ENCODE results near the gene VCL.

Gene VCL

GRCh38 chr10:74163319-74164068, 165.6 kb downstream of the VCL start:
- no peak for DNase-seq

DNA sequence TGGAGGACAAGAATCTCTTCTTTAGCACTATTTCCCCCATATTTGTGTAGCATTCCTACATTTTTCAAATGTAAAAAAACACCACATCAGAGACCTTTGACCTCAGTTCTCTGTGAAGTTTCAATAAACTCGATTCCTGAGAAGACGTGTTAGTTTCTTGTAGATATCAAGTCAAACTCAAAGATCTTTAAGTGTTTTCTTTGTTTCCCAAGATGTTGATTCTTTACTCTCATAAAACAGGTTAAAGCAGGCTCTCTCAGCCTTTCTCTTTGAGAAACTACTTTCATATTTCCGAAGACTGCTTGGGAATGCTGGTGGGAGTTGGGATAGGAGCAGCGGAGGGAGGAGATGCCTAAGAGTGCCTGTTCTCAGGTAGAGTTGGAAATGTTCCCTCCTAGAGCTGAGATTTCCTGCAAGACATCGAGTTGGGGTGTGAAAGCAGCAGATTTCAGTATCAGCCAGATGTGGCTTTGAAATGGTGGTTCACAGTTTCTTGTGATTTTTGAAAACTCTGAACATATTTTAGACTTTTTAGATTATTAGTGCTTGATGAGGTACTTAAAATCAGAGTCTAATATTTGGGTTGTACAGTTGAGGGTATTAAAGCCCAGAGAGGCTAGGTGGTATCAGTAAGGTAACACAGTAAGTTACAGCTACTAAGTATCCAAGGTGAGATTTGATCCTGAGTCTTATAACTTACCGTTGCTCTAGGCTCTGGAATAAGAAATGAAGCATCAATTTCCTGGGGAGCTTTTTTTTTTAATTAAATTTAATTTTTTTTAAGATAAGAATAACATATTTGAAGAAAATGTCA, 167.0 kb downstream of the VCL start:
- no peak for DNase-seq

GRCh38 chr10:74165530-74165901, 167.6 kb downstream of the VCL start:
- DNase-seq = no peak

DNA sequence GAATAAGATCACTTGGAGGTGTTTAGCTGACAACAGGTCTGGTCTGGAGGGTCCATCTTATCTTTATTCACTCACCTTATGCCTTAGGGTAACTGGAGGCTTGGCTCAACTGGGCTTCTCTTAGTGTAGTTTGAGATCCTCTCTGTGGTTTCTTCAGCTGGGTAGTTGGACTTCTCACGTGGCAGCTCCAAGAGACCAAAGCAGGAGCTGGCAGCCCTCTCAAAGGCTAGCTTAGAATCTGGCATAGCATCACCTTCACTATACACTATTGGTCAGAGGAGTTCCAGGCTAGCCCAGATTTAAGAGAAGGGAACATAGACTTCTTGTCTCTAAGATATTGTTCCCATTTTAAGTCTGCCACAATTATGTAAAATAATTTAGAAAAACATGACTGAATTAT, 169.5 kb downstream of the VCL start:
- DNase-seq = no peak
